Kidney epithelial cell (primary cell): ENCODE measurements around the gene TLCD5. TPM values are rescaled to one million over a fixed set of nuclear protein-coding genes. Genes with fewer than 3 reads are reported as not detected.

Source experiments
- DNase-seq: peaks from one replicate; pipeline ENCODE4 v3.0.0-alpha.2; 2010; ENCODE audit warnings: low read depth
- H3K27me3 ChIP-seq: 2 replicates; pipeline ENCODE4 v1.6.0; 2011; ENCODE audit warnings: low read length; ENCODE audit not compliant: control insufficient read depth, insufficient read depth
- H3K36me3 ChIP-seq: 2 replicates; pipeline ENCODE4 v1.5.1; 2011; ENCODE audit warnings: low read length; ENCODE audit not compliant: control insufficient read depth, insufficient read depth
- H3K4me3 ChIP-seq: 2 replicates; pipeline ENCODE4 v1.5.1; 2011; ENCODE audit warnings: low read depth, mild to moderate bottlenecking, control low read depth, low read length
- CTCF ChIP-seq: IDR thresholded peaks from 2 replicates; pipeline ENCODE4 v1.5.1; 2011; ENCODE audit warnings: mild to moderate bottlenecking, moderate library complexity, low read length, control low read depth, inconsistent platforms; ENCODE audit not compliant: insufficient read depth, poor library complexity, severe bottlenecking
- total RNA-seq: library from RNA; depleted of rRNA; stranded (reverse); fragments of >200 nt; gene quantifications from 2 replicates; pipeline ENCODE4 v1.2.3, GENCODE V29; 2015

TLCD5 gene
- total RNA-seq, 1 donor from 2014 or later = 9.3 TPM

- H3K27me3 ChIP-seq = no peaks in the 10 kb centered on the region
- no peak for DNase-seq
- H3K4me3 ChIP-seq = peak within 1 kb of the TSS; percentile 71
- peak; percentile 56 for TF ChIP-seq CTCF
- no peaks in the 10 kb centered on the region for H3K36me3 ChIP-seq
These were observed 11.0 kb downstream of the TLCD5 start, which contains the start of gene ARHGEF12 for GRCh38 chr11:120335908-120336640. Gene ARHGEF12 (plus strand): TSS chr11:120336413. CDS start chr11:120337244, 831 bp downstream.

- no peak for TF ChIP-seq CTCF
- H3K36me3 ChIP-seq = no peaks in the 10 kb centered on the region
- no peak for DNase-seq
- H3K4me3 ChIP-seq = peak overlapping the region; percentile 71
- H3K27me3 ChIP-seq = no peaks in the 10 kb centered on the region
These were observed 11.7 kb downstream of the TLCD5 start for GRCh38 chr11:120336641-120337354.

- no peak for DNase-seq
- H3K4me3 ChIP-seq = peak overlapping the region; percentile 71
- no peak for TF ChIP-seq CTCF
- H3K27me3 ChIP-seq = no peaks in the 10 kb centered on the region
- no peaks in the 10 kb centered on the region for H3K36me3 ChIP-seq
These were observed 12.4 kb downstream of the TLCD5 start for GRCh38 chr11:120337355-120338106.

GRCh38 chr11:120338107-120338933, 13.2 kb downstream of the TLCD5 start:
- Histone ChIP-seq H3K4me3 (peak overlapping the region; percentile 71), H3K36me3 (no peaks in the 10 kb centered on the region), H3K27me3 (no peaks in the 10 kb centered on the region)
- no peak for TF ChIP-seq CTCF
- DNase-seq = no peak

- no peaks in the 10 kb centered on the region for H3K27me3 ChIP-seq
- H3K4me3 ChIP-seq = peak overlapping the region; percentile 18
- TF ChIP-seq CTCF = no peak
- DNase-seq = no peak
- H3K36me3 ChIP-seq = no peaks in the 10 kb centered on the region
These were observed 14.3 kb downstream of the TLCD5 start for GRCh38 chr11:120339394-120339890.
